ENCODE data around the gene PDE6H. TPM values are rescaled to one million over a fixed set of nuclear protein-coding genes. Genes with fewer than 3 reads are reported as not detected.

The PDE6H gene
- total and polyA plus RNA-seq, 2 of the 8 experiments (the other 6 are each of a cell fraction or from before 2014, with no cell fraction given) = not detected

DNA sequence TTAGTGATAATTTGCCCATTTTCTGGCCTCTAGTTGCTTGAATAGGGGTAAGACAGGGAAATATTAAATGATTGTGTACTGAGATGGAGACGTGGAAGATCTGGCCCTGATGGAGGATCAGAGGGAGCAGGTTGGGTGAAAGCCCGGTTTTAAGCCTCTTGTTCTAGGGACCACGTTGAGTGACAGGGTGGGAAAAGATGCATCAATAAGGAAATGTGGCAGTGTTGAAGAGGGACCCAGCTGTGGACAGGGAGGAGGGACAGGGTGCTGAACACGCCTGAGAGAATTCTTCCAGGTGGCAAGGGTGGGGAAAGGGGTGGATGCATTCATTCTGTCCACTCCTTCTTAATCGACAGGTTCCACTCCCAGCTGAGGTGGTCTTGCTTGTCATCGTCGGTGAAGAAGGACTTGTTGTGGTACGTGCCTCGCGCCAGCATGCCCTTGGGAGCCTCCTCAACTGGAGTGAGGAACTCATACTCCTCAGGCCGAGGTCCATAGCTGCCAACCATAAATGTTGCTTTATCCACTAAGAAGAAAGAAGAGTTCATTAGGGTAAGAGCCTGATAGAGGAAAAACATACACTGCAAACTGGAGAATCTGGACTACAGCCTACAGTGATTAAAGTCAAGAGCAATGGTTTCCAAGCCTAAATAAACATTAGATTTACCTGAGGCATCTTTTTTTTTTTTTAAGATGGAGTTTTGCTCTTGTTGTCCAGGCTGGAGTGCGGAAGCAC lies 30.5 kb upstream of the PDE6H start (continued):
- TF ChIP-seq JUN (IDR thresholded peaks at IDR 0.05; ENCODE audit: low read depth, low read length) = no peak
- no peak for TF ChIP-seq CEBPB (IDR thresholded peaks at IDR 0.05; ENCODE audit: low read depth, low read length)
- no peak for TF ChIP-seq CHD1 (IDR thresholded peaks at IDR 0.05; ENCODE audit: low read depth, low read length)
- no peak for TF ChIP-seq HDAC2 (IDR thresholded peaks at IDR 0.05; ENCODE audit: borderline replicate concordance in 1 of 2, low read depth in 2 of 2, low read length in 2 of 2)
- no peak for TF ChIP-seq TBP (IDR thresholded peaks at IDR 0.05; ENCODE audit: low read depth, low read length)

Measured in H1 (cell line).